Astrocyte (in vitro differentiated cells and primary cell): ENCODE results near the gene HSPG2.

Experiments
- CTCF ChIP-seq: IDR thresholded peaks from 2 replicates; pipeline ENCODE4 v1.5.1; 2011; ENCODE audit warnings: low read depth, mild to moderate bottlenecking, inconsistent platforms, low read length, moderate library complexity; ENCODE audit not compliant: insufficient read depth
- EZH2 ChIP-seq: IDR thresholded peaks from 2 replicates; pipeline ENCODE4 v1.6.1; 2012; ENCODE audit warnings: mild to moderate bottlenecking, low read length, inconsistent platforms; ENCODE audit not compliant: insufficient read depth

DNA sequence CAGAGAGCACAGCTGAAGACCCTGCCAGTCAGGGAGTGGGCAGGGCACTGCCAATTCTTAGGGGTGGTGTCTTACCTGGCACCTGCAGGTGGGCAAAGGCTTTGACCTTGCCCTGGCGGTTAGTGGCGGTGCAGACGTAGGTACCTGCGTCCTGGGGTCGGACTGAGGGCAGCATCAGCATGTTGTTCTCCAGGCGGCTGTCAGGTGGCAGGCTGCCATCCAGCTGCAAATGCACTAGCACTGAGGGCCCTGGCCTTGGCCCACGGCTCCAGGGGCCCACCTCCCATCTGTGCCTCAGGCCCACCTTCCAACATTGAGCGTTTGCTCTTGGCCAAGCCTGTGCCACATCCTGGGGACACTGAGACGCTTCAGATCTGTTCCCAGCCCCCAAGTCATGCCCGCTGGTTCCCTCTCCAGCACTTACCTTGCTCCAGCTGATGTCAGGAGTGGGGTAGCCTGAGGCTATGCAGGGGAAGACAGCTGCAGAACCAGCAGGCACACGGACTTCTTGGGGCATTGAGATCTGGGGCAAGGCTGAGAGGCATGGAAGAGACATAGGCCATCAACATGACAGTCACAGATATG lies 103.6 kb downstream of the HSPG2 start:
- TF ChIP-seq CTCF, result no peak
- no peak for TF ChIP-seq EZH2
